ENCODE measurements around the gene MORF4L1. TPM values are rescaled to one million over a fixed set of nuclear protein-coding genes. Genes with fewer than 3 reads are reported as not detected.

Gene MORF4L1
- total and polyA plus RNA-seq, 4 donors = 124 to 433 (median 267) TPM

GRCh38 chr15:78910271-78910670 is 37.6 kb downstream of the MORF4L1 start:
- TF ChIP-seq CTCF (IDR thresholded peaks at IDR 0.05; ENCODE audit: control extremely low read depth, extremely low read depth) = no peak
- DNase-seq (no peak), ATAC-seq (ENCODE audit: insufficient read depth, low FRiP score) (no peak)
- Histone ChIP-seq H3K4me3 (no peak overlapping the region), H3K9me3 (ENCODE audit: control insufficient read depth in 4 of 4, insufficient read depth in 3 of 4, low read length in 3 of 4) (no peaks in the 10 kb centered on the region), H3K36me3 (ENCODE audit: control insufficient read depth in 4 of 4, insufficient read depth in 4 of 4, low read length in 4 of 4) (peaks cover 18 to 54% (median 20%) of the 10 kb centered on the region in 4 donors), H3K27me3 (ENCODE audit: control insufficient read depth in 3 of 3, insufficient read depth in 3 of 3, low read length in 2 of 3) (no peaks in the 10 kb centered on the region), H3K9ac (ENCODE audit: insufficient read depth in 1 of 2, low read length in 2 of 2) (no peak overlapping the region), H3K4me1 (ENCODE audit: control insufficient read depth in 5 of 5, insufficient read depth in 5 of 5, low read length in 5 of 5) (peaks cover 0 to 7% (median 0%) of the 10 kb centered on the region in 5 donors), H3K27ac (ENCODE audit: low read depth in 1 of 2, low read length in 1 of 2) (no peak overlapping the region)
- 83 to 86% methylated on average over 7 of the region's 7 CpGs for WGBS, 2 donors

- no peak for TF ChIP-seq CTCF (IDR thresholded peaks at IDR 0.05; ENCODE audit: control extremely low read depth, extremely low read depth)
- ATAC-seq (ENCODE audit: insufficient read depth, low FRiP score) = no peak
Observed at GRCh38 chr15:78912316-78912715, 39.6 kb downstream of the MORF4L1 start.

GRCh38 chr15:78913012-78913411 is 40.3 kb downstream of the MORF4L1 start:
- no peak for DNase-seq
- Histone ChIP-seq H3K9ac (ENCODE audit: insufficient read depth in 1 of 2, low read length in 2 of 2) (no peak overlapping the region), H3K4me1 (ENCODE audit: control insufficient read depth in 5 of 5, insufficient read depth in 5 of 5, low read length in 5 of 5) (peaks cover 0 to 12% (median 0%) of the 10 kb centered on the region in 5 donors), H3K36me3 (ENCODE audit: control insufficient read depth in 4 of 4, insufficient read depth in 4 of 4, low read length in 4 of 4) (peaks cover 5 to 42% (median 14%) of the 10 kb centered on the region in 4 donors), H3K27ac (ENCODE audit: low read depth in 1 of 2, low read length in 1 of 2) (no peak overlapping the region), H3K27me3 (ENCODE audit: control insufficient read depth in 3 of 3, insufficient read depth in 3 of 3, low read length in 2 of 3) (no peaks in the 10 kb centered on the region), H3K4me3 (no peak overlapping the region), H3K9me3 (ENCODE audit: control insufficient read depth in 4 of 4, insufficient read depth in 3 of 4, low read length in 3 of 4) (no peaks in the 10 kb centered on the region)
- no peak for ATAC-seq (ENCODE audit: insufficient read depth, low FRiP score)
- TF ChIP-seq CTCF (IDR thresholded peaks at IDR 0.05; ENCODE audit: control extremely low read depth, extremely low read depth) = no peak
- 94 to 95% methylated on average over 3 of the region's 3 CpGs for WGBS, 2 donors

More at GRCh38 chr15:78912316-78912715, 39.6 kb downstream of the MORF4L1 start:
- DNase-seq = no peak
- Histone ChIP-seq H3K4me1 (ENCODE audit: control insufficient read depth in 5 of 5, insufficient read depth in 5 of 5, low read length in 5 of 5) (peaks cover 0 to 12% (median 0%) of the 10 kb centered on the region in 5 donors), H3K9ac (ENCODE audit: insufficient read depth in 1 of 2, low read length in 2 of 2) (no peak overlapping the region), H3K27ac (ENCODE audit: low read depth in 1 of 2, low read length in 1 of 2) (no peak overlapping the region), H3K36me3 (ENCODE audit: control insufficient read depth in 4 of 4, insufficient read depth in 4 of 4, low read length in 4 of 4) (peaks cover 12 to 41% (median 16%) of the 10 kb centered on the region in 4 donors), H3K27me3 (ENCODE audit: control insufficient read depth in 3 of 3, insufficient read depth in 3 of 3, low read length in 2 of 3) (no peaks in the 10 kb centered on the region), H3K4me3 (no peak overlapping the region), H3K9me3 (ENCODE audit: control insufficient read depth in 4 of 4, insufficient read depth in 3 of 4, low read length in 3 of 4) (no peaks in the 10 kb centered on the region)
- WGBS, 2 donors = 74 to 77% methylated on average over 2 of the region's 2 CpGs

Data from lung (tissue), 12 donors.